SK-N-SH treated with all-trans-retinoic acid at 6 μM for 48 hours (cell line): Measurements from ENCODE around the gene COL6A1.
"Not testable (repeated sequence)": the region's sequence is repeated elsewhere in the genome, so short reads cannot be mapped to it uniquely, and the experiment has no call there.

Source experiments
- ATAC-seq: fragments of 200-7000 bp; cut with Tn5 transposase; 3 replicates; pipeline ENCODE4 v1.9.1; 2020; ENCODE audit warnings: mild to moderate bottlenecking, moderate library complexity
- ARNTL ChIP-seq: fragments of 450-650 bp; formaldehyde crosslinking; IDR thresholded peaks from 2 replicates; pipeline ENCODE4 v1.5.0; 2020; ENCODE audit warnings: low read depth, mild to moderate bottlenecking, moderate library complexity, borderline replicate concordance
- BACH2 ChIP-seq: fragments of 250-450 bp; sonication (Bioruptor Pico); IDR thresholded peaks from 2 replicates; pipeline ENCODE4 v1.9.0; 2021; ENCODE audit warnings: mild to moderate bottlenecking, borderline replicate concordance
- CREB5 ChIP-seq: fragments of 250-450 bp; sonication (Bioruptor Pico); IDR thresholded peaks from 2 replicates; pipeline ENCODE4 v1.5.1; 2020; ENCODE audit warnings: low read depth, mild to moderate bottlenecking, moderate library complexity
- CSDC2 ChIP-seq: fragments of 250-450 bp; sonication (Bioruptor Pico); IDR thresholded peaks from 2 replicates; pipeline ENCODE4 v1.5.0; 2020; ENCODE audit warnings: mild to moderate bottlenecking, moderate library complexity
- ESRRG ChIP-seq: fragments of 250-450 bp; sonication (Bioruptor Pico); IDR thresholded peaks from 2 replicates; pipeline ENCODE4 v1.6.1; 2021; ENCODE audit warnings: mild to moderate bottlenecking
- GLIS3 ChIP-seq: fragments of 250-450 bp; sonication (Bioruptor Pico); IDR thresholded peaks from 2 replicates; pipeline ENCODE4 v1.5.0; 2020; ENCODE audit warnings: mild to moderate bottlenecking, moderate library complexity
- ISL1 ChIP-seq: fragments of 250-450 bp; sonication (Bioruptor Pico); IDR thresholded peaks from 2 replicates; pipeline ENCODE4 v2.1.2; 2022; ENCODE audit warnings: mild to moderate bottlenecking, moderate library complexity
- OSR1 ChIP-seq: fragments of 250-450 bp; sonication (Bioruptor Pico); IDR thresholded peaks from 2 replicates; pipeline ENCODE4 v1.8.0; 2022; ENCODE audit warnings: moderate library complexity, mild to moderate bottlenecking, inconsistent platforms
- RARB ChIP-seq: fragments of 250-450 bp; sonication (Bioruptor Pico); IDR thresholded peaks from 2 replicates; pipeline ENCODE4 v1.8.0; 2021; ENCODE audit warnings: mild to moderate bottlenecking, moderate library complexity
- SNAI2 ChIP-seq: fragments of 250-450 bp; sonication (Bioruptor Pico); IDR thresholded peaks from 2 replicates; pipeline ENCODE4 v1.5.0; 2020; ENCODE audit warnings: mild to moderate bottlenecking, moderate library complexity
- TCF4 ChIP-seq: fragments of 250-450 bp; sonication (Bioruptor Pico); IDR thresholded peaks from 2 replicates; pipeline ENCODE4 v1.8.0; 2021; ENCODE audit warnings: mild to moderate bottlenecking, moderate library complexity, borderline replicate concordance
- TSHZ2 ChIP-seq: fragments of 250-450 bp; sonication (Bioruptor Pico); IDR thresholded peaks from 2 replicates; pipeline ENCODE4 v1.5.0; 2020; ENCODE audit warnings: mild to moderate bottlenecking, moderate library complexity
- ZC3H10 ChIP-seq: fragments of 250-450 bp; sonication (Bioruptor Pico); IDR thresholded peaks from 2 replicates; pipeline ENCODE4 v1.5.1; 2021; ENCODE audit warnings: mild to moderate bottlenecking, moderate library complexity
- ZFP3 ChIP-seq: fragments of 250-450 bp; sonication (Bioruptor Pico); IDR thresholded peaks from 2 replicates; pipeline ENCODE4 v1.5.0; 2020; ENCODE audit warnings: mild to moderate bottlenecking, moderate library complexity
- ZNF565 ChIP-seq: fragments of 450-650 bp; formaldehyde crosslinking; conservative IDR thresholded peaks from 2 replicates; pipeline ENCODE4 v1.5.0; 2020; ENCODE audit warnings: low read depth, mild to moderate bottlenecking, moderate library complexity
- ZNF8 ChIP-seq: fragments of 450-650 bp; formaldehyde crosslinking; IDR thresholded peaks from 2 replicates; pipeline ENCODE4 v1.5.0; 2020; ENCODE audit warnings: mild to moderate bottlenecking, moderate library complexity
- TF ChIP-seq, protein P1 (sequence below): fragments of 250-450 bp; sonication (Bioruptor Pico); IDR thresholded peaks from 2 replicates; pipeline ENCODE4 v1.5.1; 2021; ENCODE audit warnings: mild to moderate bottlenecking, moderate library complexity
- TF ChIP-seq, protein P2 (sequence below): fragments of 250-450 bp; sonication (Bioruptor Pico); IDR thresholded peaks from 2 replicates; pipeline ENCODE4 v1.8.0; 2020; ENCODE audit warnings: mild to moderate bottlenecking, moderate library complexity, borderline replicate concordance

COL6A1 gene

GRCh38 chr21:45959182-45959581, 22.4 kb upstream of the COL6A1 start:
- ATAC-seq, result no peak
- no peak for TF ChIP-seq CREB5 (CRISPR knock-in tag)
- TF ChIP-seq CSDC2 (CRISPR knock-in tag), result no peak
- TF ChIP-seq, protein P1, sequence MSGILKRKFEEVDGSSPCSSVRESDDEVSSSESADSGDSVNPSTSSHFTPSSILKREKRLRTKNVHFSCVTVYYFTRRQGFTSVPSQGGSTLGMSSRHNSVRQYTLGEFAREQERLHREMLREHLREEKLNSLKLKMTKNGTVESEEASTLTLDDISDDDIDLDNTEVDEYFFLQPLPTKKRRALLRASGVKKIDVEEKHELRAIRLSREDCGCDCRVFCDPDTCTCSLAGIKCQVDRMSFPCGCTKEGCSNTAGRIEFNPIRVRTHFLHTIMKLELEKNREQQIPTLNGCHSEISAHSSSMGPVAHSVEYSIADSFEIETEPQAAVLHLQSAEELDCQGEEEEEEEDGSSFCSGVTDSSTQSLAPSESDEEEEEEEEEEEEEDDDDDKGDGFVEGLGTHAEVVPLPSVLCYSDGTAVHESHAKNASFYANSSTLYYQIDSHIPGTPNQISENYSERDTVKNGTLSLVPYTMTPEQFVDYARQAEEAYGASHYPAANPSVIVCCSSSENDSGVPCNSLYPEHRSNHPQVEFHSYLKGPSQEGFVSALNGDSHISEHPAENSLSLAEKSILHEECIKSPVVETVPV (CRISPR knock-in tag), result no peak
- TF ChIP-seq ARNTL (CRISPR knock-in tag), result no peak
- no peak for TF ChIP-seq SNAI2 (CRISPR knock-in tag)
- no peak for TF ChIP-seq ISL1
- TF ChIP-seq BACH2 (CRISPR knock-in tag), result no peak
- no peak for TF ChIP-seq OSR1
- TF ChIP-seq ZNF565, result no peak
- TF ChIP-seq, protein P2, sequence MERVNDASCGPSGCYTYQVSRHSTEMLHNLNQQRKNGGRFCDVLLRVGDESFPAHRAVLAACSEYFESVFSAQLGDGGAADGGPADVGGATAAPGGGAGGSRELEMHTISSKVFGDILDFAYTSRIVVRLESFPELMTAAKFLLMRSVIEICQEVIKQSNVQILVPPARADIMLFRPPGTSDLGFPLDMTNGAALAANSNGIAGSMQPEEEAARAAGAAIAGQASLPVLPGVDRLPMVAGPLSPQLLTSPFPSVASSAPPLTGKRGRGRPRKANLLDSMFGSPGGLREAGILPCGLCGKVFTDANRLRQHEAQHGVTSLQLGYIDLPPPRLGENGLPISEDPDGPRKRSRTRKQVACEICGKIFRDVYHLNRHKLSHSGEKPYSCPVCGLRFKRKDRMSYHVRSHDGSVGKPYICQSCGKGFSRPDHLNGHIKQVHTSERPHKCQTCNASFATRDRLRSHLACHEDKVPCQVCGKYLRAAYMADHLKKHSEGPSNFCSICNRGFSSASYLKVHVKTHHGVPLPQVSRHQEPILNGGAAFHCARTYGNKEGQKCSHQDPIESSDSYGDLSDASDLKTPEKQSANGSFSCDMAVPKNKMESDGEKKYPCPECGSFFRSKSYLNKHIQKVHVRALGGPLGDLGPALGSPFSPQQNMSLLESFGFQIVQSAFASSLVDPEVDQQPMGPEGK (CRISPR knock-in tag), result no peak
- TF ChIP-seq, all 23 proteins: peak for 0

DNA sequence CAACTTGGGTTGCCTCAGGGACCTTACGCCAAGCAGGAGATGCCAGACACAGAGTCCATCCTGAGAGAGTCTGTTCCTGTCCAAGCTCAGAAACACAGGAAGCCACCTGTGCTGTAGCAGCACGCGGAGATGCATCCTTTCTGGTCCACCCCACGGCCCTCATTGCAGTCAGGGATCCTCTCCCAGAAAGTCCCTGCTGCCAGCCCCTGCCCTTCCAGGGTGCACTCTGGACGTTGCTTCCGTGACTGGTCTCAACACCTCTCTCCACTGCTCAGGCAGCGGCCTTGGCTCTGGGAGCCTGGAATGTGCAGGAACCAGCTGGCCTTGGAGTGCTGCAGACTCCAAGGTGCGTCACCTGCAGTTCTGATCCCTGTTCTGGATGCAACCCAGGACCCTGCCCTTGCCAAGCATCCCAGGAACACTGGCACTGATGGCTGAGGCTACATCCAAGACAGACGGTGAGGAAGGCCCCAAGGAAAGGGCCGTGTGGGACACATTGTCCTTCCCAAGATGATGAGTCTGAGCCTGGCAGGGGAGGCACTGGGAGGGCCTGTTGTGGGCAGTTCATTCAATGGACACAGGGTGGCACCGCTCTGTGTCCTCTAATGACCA, 21.7 kb upstream of the COL6A1 start:
- no peak for TF ChIP-seq TSHZ2 (CRISPR knock-in tag)
- no peak for TF ChIP-seq ISL1
- TF ChIP-seq ZFP3 (CRISPR knock-in tag), result no peak
- no peak for TF ChIP-seq RARB (CRISPR knock-in tag)
- TF ChIP-seq ZNF8, result no peak
- no peak for TF ChIP-seq TCF4 (CRISPR knock-in tag)
- no peak for TF ChIP-seq BACH2 (CRISPR knock-in tag)
- no peak for TF ChIP-seq ARNTL (CRISPR knock-in tag)
- TF ChIP-seq, protein P2 (CRISPR knock-in tag), result no peak

DNA sequence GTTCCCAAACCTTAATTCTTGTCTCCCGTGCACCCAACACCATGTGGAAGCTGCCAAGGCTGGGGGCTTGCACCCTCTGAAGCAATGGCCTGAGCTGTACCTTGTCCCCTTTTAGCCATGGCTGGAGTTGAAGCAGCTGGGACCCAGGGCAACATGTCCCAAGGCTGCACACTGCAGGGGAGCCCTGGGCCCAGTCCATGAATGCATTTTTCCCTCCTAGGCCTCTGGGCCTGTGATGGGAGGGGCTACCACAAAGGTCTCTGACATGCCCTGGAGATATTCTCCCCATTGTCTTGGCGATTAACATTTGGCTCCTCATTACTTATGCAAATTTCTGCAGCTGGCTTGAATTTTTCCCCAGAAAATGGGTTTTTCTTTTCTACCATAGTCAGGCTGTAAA, 20.2 kb upstream of the COL6A1 start:
- not testable (repeated sequence) for ATAC-seq

More for the DNA sequence above, 21.7 kb upstream of the COL6A1 start:
- ATAC-seq, result no peak

- no peak for ATAC-seq
- TF ChIP-seq, protein P1 (CRISPR knock-in tag), result no peak
- TF ChIP-seq ZFP3 (CRISPR knock-in tag) (no peak), SNAI2 (CRISPR knock-in tag) (no peak), ZNF8 (no peak), RARB (CRISPR knock-in tag) (no peak), GLIS3 (CRISPR knock-in tag) (no peak), ZNF565 (no peak), ESRRG (no peak), OSR1 (no peak), ZC3H10 (CRISPR knock-in tag) (no peak), ARNTL (CRISPR knock-in tag) (no peak), TCF4 (CRISPR knock-in tag) (no peak)
- TF ChIP-seq, protein P2 (CRISPR knock-in tag), result no peak
These were observed 18.9 kb upstream of the COL6A1 start for GRCh38 chr21:45962531-45963231.
